Upper lobe of left lung (tissue), 6 donors: ENCODE measurements around the gene FLT4. TPM values are rescaled to one million over a fixed set of nuclear protein-coding genes. Genes with fewer than 3 reads are reported as not detected.

ENCODE experiments used
- ATAC-seq, 2 donors: fragments of 200-7000 bp; cut with Tn5 transposase; one replicate each; pipeline ENCODE4 v1.9.1; 2022; ENCODE audit warnings: mild to moderate bottlenecking in 2 of 2, moderate library complexity in 2 of 2; ENCODE audit not compliant: low FRiP score in 2 of 2
- DNase-seq, 2 donors: peaks; one replicate each; pipeline ENCODE4 v3.0.0-alpha.2; 2019 to 2020
- H3K27ac ChIP-seq, 4 donors: fragments of 200-600 bp; sonication (generic); one replicate each; pipeline ENCODE4 v1.5.1; 2016 to 2019
- H3K27me3 ChIP-seq, 4 donors: fragments of 200-600 bp; sonication (generic); one replicate each; pipeline ENCODE4 v1.5.1; 2017 to 2019
- H3K36me3 ChIP-seq, 4 donors: fragments of 200-600 bp; sonication (generic); one replicate each; pipeline ENCODE4 v1.5.1; 2016 to 2019
- H3K4me1 ChIP-seq, 4 donors: fragments of 200-600 bp; sonication (generic); one replicate each; pipeline ENCODE4 v1.5.1; 2018 to 2019
- H3K4me3 ChIP-seq, 4 donors: fragments of 200-600 bp; sonication (generic); one replicate each; pipeline ENCODE4 v1.5.1; 2017 to 2019; ENCODE audit warnings: mild to moderate bottlenecking in 2 of 4, moderate library complexity in 1 of 4
- H3K9me3 ChIP-seq, 4 donors: fragments of 200-600 bp; sonication (generic); one replicate each; pipeline ENCODE4 v1.5.1; 2018 to 2019
- EP300 ChIP-seq, 4 donors: sonication (generic); formaldehyde crosslinking; IDR thresholded peaks; one replicate each; pipeline ENCODE4 v1.5.1; 2017; ENCODE audit warnings: antibody characterized with exemption in 4 of 4, control low read depth in 2 of 4
- POLR2A ChIP-seq, 4 donors: fragments of 450-650 bp; IDR thresholded peaks; one replicate each; pipeline ENCODE4 v1.5.1; 2016 to 2017; ENCODE audit warnings: antibody characterized with exemption in 4 of 4, mild to moderate bottlenecking in 2 of 4
- POLR2AphosphoS5 ChIP-seq, 2 donors: sonication (generic); formaldehyde crosslinking; IDR thresholded peaks; one replicate each; pipeline ENCODE4 v1.5.1; 2017; ENCODE audit warnings: antibody characterized with exemption in 2 of 2
- WGBS, 2 donors: methylation state at CpG; one replicate each; pipeline ENCODE4 v1.1.5; 2017 to 2018; 5-methylcytosine and 5-hydroxymethylcytosine counted together
- total RNA-seq, 6 donors: library from RNA; depleted of rRNA in 4 of 6; stranded (reverse); fragments of >200 nt in 4 of 6; gene quantifications; one replicate each; pipeline versions ENCODE4 v1.1.0 to v1.2.1, GENCODE V29; 2016 to 2021
- TF ChIP-seq, protein P1 (sequence below), 6 experiments: fragments of 450-650 bp in 4 of 6; fragments of 200-600 bp in 2 of 6; sonication (generic) in 2 of 6; IDR thresholded peaks; one replicate each; pipeline ENCODE4 v1.5.1; 2016 to 2019; ENCODE audit warnings: antibody characterized with exemption in 6 of 6
- donor health status: DM: no; HTN: no; CAD: no; lungs with moderate emphysema.
- donor health status: DM: no; HTN: yes; CAD: no; lungs with severe emphysema.

FLT4 gene
- total RNA-seq, 6 donors from 2014 or later = 11.7 to 34.0 (median 21.2) TPM

DNA sequence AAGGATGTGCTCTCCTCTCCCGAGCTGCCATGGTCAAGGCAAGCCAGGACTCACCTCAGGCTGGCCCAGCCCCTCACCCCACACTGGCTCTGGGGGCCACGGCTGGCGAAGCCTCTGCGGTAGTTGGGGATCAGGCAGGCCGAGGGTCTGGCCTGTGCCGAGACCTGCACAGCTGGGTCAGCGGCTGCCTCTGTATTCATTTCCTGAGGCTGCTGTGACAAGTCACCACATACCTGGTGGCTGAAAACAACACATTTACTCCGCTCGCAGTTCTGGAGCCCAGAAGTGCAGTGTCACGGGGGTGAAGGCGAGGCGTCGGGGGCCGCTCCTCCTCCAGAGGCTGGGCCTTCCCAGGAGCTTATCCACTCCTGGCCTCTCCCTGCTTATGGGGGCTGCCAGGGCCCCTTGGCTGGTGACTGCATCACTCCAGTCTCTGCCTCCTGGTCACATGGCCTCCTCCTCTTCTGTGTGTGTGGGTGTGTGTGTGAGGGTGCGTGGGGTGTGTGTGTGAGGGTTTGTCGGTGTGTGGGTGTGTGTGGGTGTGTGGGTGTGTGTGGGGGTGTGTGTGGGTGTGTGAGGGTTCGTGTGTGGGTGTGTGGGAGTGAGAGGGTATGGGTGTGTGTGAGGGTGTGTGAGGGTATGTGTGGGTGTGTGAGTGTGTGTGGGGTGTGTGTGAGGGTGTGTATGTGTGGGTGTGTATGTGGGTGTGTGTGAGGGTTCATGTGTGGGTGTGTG lies 54.9 kb downstream of the FLT4 start:
- H3K4me1 ChIP-seq = peaks cover 14 to 46% (median 32%) of the 10 kb centered on the region in 4 donors
- peak overlapping the region in 1 of 4 donors; percentile 66 for H3K27ac ChIP-seq
- H3K36me3 ChIP-seq = no peaks in the 10 kb centered on the region
- DNase-seq (peak; percentile 14 to 60), ATAC-seq (no peak)
- peaks cover 0 to 19% (median 11%) of the 10 kb centered on the region in 4 donors for H3K27me3 ChIP-seq
- H3K9me3 ChIP-seq = no peaks in the 10 kb centered on the region
- TF ChIP-seq POLR2AphosphoS5 (IDR thresholded peaks at IDR 0.05) (no peak), EP300 (IDR thresholded peaks at IDR 0.05) (no peak), POLR2A (IDR thresholded peaks at IDR 0.05) (no peak)
- TF ChIP-seq, protein P1, sequence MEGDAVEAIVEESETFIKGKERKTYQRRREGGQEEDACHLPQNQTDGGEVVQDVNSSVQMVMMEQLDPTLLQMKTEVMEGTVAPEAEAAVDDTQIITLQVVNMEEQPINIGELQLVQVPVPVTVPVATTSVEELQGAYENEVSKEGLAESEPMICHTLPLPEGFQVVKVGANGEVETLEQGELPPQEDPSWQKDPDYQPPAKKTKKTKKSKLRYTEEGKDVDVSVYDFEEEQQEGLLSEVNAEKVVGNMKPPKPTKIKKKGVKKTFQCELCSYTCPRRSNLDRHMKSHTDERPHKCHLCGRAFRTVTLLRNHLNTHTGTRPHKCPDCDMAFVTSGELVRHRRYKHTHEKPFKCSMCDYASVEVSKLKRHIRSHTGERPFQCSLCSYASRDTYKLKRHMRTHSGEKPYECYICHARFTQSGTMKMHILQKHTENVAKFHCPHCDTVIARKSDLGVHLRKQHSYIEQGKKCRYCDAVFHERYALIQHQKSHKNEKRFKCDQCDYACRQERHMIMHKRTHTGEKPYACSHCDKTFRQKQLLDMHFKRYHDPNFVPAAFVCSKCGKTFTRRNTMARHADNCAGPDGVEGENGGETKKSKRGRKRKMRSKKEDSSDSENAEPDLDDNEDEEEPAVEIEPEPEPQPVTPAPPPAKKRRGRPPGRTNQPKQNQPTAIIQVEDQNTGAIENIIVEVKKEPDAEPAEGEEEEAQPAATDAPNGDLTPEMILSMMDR (IDR thresholded peaks at IDR 0.05) = no peak
- H3K4me3 ChIP-seq = no peak overlapping the region
- 88 to 95% methylated on average over 12 to 17 of the region's 17 CpGs for WGBS, 2 donors

DNA sequence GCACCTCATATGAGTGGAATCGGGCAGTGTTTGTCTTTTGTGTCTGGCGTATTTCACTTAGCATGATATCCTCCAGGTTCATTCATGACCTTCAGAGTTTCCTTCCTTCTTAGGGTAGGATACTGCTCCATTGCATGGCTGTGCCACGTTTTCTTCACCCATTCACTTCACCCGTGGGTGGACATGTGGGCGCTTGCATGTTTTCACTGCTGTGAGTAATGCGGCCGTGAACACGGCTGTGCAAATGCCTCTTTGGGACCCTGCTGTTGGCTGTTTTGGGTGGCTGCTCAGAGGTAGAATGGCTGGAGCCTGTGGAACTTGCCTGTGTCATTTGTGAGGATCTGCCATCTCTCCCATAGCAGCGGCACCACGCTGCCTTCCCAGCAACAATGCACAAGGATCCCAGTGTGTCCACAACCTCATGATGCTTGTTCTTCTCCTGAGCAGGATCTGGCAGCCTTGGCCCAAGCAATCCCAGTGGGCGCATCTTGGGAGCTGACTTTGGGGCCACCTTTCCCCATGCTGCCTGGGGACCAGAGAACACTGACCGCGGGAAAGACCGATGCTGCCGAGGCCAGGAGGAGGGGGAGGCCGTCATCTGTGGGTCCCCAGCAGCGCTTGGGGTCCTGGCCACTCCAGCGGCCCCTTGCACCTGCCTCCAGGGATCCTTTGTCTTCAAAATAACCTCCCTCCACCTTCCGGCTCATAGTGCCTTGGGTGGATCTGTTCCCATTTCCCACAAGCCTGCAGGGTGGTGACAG lies 55.8 kb downstream of the FLT4 start:
- DNase-seq (peak; percentile 21 to 53), ATAC-seq (no peak)
- WGBS, 2 donors = 81 to 84% methylated on average over 9 to 19 of the region's 19 CpGs
- H3K4me1 ChIP-seq = peaks cover 14 to 46% (median 32%) of the 10 kb centered on the region in 4 donors
- no peak overlapping the region for H3K4me3 ChIP-seq
- TF ChIP-seq, protein P1 (IDR thresholded peaks at IDR 0.05) = no peak
- TF ChIP-seq EP300 (IDR thresholded peaks at IDR 0.05) (no peak), POLR2AphosphoS5 (IDR thresholded peaks at IDR 0.05) (no peak), POLR2A (IDR thresholded peaks at IDR 0.05) (no peak)
- peaks cover 0 to 19% (median 11%) of the 10 kb centered on the region in 4 donors for H3K27me3 ChIP-seq
- no peaks in the 10 kb centered on the region for H3K9me3 ChIP-seq
- H3K36me3 ChIP-seq = no peaks in the 10 kb centered on the region
- H3K27ac ChIP-seq = peak overlapping the region in 1 of 4 donors; percentile 66

DNA sequence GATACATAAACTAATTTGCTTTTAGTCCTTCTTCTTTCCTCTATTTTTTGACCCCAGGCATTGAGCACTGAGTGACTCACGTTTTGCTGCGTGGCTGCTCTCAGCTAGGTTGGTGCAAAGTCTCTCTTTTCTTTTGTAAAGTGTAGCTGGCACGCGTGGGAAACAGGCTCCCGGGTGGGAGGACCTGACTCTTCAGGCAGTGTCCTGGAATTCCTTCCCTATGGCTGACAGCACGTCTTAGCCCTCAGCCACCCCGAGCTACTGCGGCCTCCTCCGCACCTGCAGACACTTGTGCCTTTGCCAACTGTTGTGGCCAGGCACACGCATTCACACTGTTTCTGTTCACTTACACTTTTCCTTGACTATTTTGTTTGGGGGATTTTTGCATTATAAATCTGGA lies 57.2 kb downstream of the FLT4 start:
- 92% methylated on average over 10 of the region's 10 CpGs for WGBS, 2 donors

DNA sequence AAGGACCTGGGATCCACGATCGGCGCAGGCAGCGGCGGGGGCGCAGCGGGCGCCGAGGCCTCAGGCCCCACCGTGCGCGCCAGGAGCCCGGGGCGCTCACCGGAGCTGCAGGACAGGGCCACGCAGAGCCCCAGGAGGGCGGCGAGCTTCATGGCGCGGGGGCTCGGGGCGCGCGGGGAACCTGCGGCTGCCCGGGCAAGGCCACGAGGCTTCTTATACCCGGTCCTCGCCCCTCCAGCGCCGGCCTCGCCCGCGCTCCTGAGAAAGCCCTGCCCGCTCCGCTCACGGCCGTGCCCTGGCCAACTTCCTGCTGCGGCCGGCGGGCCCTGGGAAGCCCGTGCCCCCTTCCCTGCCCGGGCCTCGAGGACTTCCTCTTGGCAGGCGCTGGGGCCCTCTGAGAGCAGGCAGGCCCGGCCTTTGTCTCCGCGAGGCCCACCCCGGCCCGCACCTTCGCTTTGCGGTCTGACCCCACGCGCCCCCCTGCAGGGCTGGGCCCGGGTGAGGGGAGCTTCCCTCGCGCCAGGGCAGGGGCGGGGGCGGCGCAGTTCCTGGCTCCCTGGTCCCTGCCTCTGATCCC lies 58.0 kb downstream of the FLT4 start, which contains the start of gene SCGB3A1:
TSS of gene SCGB3A1 (minus strand) at position 189 of the 577 bp plus-strand sequence. CDS start at position 152, 37 bp downstream.
- Histone ChIP-seq H3K27ac (peak within 1 kb of the TSS in 2 of 4 donors; percentile 50 to 67), H3K4me3 (peak within 1 kb of the TSS; percentile 29 to 45 (median 39)), H3K4me1 (peaks cover 14 to 38% (median 30%) of the 10 kb centered on the region in 4 donors), H3K9me3 (no peaks in the 10 kb centered on the region), H3K36me3 (no peaks in the 10 kb centered on the region), H3K27me3 (peaks cover 0 to 19% (median 11%) of the 10 kb centered on the region in 4 donors)
- DNase-seq = peak; percentile 44 to 89
- TF ChIP-seq POLR2AphosphoS5 (IDR thresholded peaks at IDR 0.05) (no peak), POLR2A (IDR thresholded peaks at IDR 0.05) (peak in 1 of 4 donors; percentile 64), EP300 (IDR thresholded peaks at IDR 0.05) (no peak)
- TF ChIP-seq, protein P1 (IDR thresholded peaks at IDR 0.05) = no peak
- 0 to 40% methylated on average over 5 to 6 of the region's 60 CpGs for WGBS, 2 donors
- peak in 1 of 2 donors; percentile 21 for ATAC-seq

More for the DNA sequence above, 57.2 kb downstream of the FLT4 start:
- ATAC-seq = no peak
- H3K27ac ChIP-seq = no peak overlapping the region
- no peaks in the 10 kb centered on the region for H3K36me3 ChIP-seq
- TF ChIP-seq POLR2AphosphoS5 (IDR thresholded peaks at IDR 0.05) = no peak
- TF ChIP-seq POLR2A (IDR thresholded peaks at IDR 0.05) = no peak
- TF ChIP-seq EP300 (IDR thresholded peaks at IDR 0.05) = no peak
- TF ChIP-seq, protein P1 (IDR thresholded peaks at IDR 0.05) = no peak
- peaks cover 0 to 19% (median 11%) of the 10 kb centered on the region in 4 donors for H3K27me3 ChIP-seq
- H3K4me1 ChIP-seq = peaks cover 14 to 46% (median 32%) of the 10 kb centered on the region in 4 donors
- H3K9me3 ChIP-seq = no peaks in the 10 kb centered on the region
- DNase-seq = no peak
- no peak overlapping the region for H3K4me3 ChIP-seq
